Endothelial cell (in vitro differentiated cells): ENCODE measurements around the gene S1PR2. TPM values are rescaled to one million over a fixed set of nuclear protein-coding genes. Genes with fewer than 3 reads are reported as not detected.

ENCODE experiments used
- DNase-seq: peaks from one replicate; pipeline ENCODE4 v3.0.0; 2021; ENCODE audit warnings: low spot score
- H3K27ac Mint-ChIP-seq: one replicate; pipeline ENCODE4 v1.8.0; 2021; ENCODE audit warnings: mixed read lengths, inconsistent platforms; ENCODE audit not compliant: unreplicated experiment
- H3K27me3 Mint-ChIP-seq: one replicate; pipeline ENCODE4 v1.8.0; 2021; ENCODE audit warnings: mild to moderate bottlenecking, moderate library complexity, mixed read lengths, inconsistent platforms; ENCODE audit not compliant: unreplicated experiment
- H3K36me3 Mint-ChIP-seq: one replicate; pipeline ENCODE4 v1.8.0; 2021; ENCODE audit warnings: mild to moderate bottlenecking, low read depth, mixed read lengths, inconsistent platforms; ENCODE audit not compliant: unreplicated experiment
- H3K4me1 Mint-ChIP-seq: one replicate; pipeline ENCODE4 v1.8.0; 2021; ENCODE audit warnings: mild to moderate bottlenecking, mixed read lengths, inconsistent platforms; ENCODE audit not compliant: unreplicated experiment
- H3K4me3 Mint-ChIP-seq: one replicate; pipeline ENCODE4 v1.8.0; 2021; ENCODE audit warnings: mild to moderate bottlenecking, mixed read lengths, inconsistent platforms; ENCODE audit not compliant: unreplicated experiment
- H3K9me3 Mint-ChIP-seq: one replicate; pipeline ENCODE4 v1.8.0; 2021; ENCODE audit warnings: mixed read lengths, inconsistent platforms; ENCODE audit not compliant: unreplicated experiment
- total RNA-seq: library from RNA; stranded (reverse); fragmentation: NEBNext Ultra II Directional; extraction: Animal tissue kit (Norgen Biotek cat#: 25700); gene quantifications from one replicate; pipeline ENCODE4 v1.2.1, GENCODE V29; 2021; ENCODE audit not compliant: unreplicated experiment
- TF ChIP-seq, protein P1 (sequence below): fragments of 200-600 bp; sonication (generic); IDR thresholded peaks from one replicate; pipeline ENCODE4 v1.5.0; 2021; ENCODE audit warnings: antibody characterized with exemption; ENCODE audit not compliant: unreplicated experiment

Gene S1PR2
- total RNA-seq, 1 donor from 2014 or later, result 9.3 TPM

DNA sequence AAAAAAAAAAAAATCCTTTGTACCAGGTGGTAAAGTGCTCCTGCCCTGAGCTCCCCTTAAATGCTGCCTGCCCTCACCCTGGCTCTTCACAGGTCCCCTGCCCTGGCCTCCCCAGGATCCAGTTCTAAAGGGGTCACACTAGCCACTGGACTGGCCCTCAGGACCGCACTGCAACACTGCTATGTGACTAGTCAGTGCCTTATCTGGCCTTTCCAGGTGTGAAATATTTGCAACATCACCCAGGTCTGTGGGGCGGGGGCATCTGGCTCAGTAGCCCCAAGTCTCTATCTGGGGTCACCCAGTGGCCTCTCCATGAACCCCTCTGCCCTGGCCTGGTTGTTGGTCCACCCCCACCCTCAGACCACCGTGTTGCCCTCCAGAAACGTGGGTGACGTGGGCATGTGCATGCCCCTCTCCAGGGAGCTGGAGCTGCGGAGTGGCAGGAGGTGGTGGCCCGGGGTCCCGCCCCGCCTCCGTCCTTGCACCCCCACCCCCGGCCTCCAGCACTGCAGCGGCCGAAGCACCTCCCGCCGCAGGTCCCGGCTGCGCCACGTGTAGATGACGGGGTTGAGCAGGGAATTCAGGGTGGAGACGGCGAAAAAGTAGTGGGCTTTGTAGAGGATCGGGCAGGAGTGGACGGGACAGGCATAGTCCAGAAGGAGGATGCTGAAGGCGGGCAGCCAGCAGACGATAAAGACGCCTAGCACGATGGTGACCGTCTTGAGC, 7.5 kb downstream of the S1PR2 start:
- peaks cover 3% of the 10 kb centered on the region for H3K4me1 Mint-ChIP-seq
- H3K27me3 Mint-ChIP-seq, result peaks cover 3% of the 10 kb centered on the region
- TF ChIP-seq, protein P1, sequence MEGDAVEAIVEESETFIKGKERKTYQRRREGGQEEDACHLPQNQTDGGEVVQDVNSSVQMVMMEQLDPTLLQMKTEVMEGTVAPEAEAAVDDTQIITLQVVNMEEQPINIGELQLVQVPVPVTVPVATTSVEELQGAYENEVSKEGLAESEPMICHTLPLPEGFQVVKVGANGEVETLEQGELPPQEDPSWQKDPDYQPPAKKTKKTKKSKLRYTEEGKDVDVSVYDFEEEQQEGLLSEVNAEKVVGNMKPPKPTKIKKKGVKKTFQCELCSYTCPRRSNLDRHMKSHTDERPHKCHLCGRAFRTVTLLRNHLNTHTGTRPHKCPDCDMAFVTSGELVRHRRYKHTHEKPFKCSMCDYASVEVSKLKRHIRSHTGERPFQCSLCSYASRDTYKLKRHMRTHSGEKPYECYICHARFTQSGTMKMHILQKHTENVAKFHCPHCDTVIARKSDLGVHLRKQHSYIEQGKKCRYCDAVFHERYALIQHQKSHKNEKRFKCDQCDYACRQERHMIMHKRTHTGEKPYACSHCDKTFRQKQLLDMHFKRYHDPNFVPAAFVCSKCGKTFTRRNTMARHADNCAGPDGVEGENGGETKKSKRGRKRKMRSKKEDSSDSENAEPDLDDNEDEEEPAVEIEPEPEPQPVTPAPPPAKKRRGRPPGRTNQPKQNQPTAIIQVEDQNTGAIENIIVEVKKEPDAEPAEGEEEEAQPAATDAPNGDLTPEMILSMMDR, result no peak
- no peak overlapping the region for H3K27ac Mint-ChIP-seq
- H3K4me3 Mint-ChIP-seq, result no peak overlapping the region
- H3K9me3 Mint-ChIP-seq, result no peaks in the 10 kb centered on the region
- peaks cover 9% of the 10 kb centered on the region for H3K36me3 Mint-ChIP-seq
- DNase-seq, result no peak

DNA sequence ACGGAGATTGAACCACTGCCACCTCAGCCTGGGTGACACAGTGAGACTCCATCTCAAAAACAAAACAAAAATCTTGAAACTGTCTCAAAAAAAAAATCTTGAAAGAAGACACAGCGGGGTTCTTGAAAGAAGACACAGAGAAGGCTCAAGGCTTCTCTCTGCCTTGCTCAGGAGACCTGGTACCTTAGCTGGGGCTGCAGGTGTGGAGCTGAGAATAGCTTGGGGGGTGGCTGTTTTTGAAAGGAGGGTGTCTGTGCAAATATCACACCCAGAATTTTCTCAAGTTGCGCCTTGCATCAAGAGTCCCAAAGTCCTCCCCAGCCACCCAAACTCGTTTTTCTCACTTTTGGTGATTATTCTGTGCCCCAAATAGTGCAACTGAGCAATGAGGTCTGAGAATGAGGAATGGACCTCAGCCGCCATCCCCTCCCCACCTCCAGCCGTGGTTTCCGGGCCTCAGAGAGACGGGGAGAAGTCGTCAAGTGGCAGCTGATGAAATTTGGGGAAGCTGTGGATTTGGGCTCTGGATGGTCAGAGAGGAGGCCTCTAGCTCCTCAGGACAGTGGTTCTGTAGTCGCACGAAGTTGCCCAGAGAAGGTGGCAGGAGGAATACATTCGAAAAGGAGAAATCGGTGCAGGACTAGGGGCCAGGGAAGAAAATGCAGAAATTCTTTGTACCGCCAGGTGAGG, 8.8 kb downstream of the S1PR2 start:
- TF ChIP-seq, protein P1, result no peak
- Mint-ChIP-seq H3K36me3 (peaks cover 9% of the 10 kb centered on the region), H3K27ac (peak overlapping the region; percentile 36), H3K4me3 (peak overlapping the region; percentile 24), H3K27me3 (peaks cover 3% of the 10 kb centered on the region), H3K9me3 (no peaks in the 10 kb centered on the region), H3K4me1 (peaks cover 3% of the 10 kb centered on the region)
- no peak for DNase-seq

DNA sequence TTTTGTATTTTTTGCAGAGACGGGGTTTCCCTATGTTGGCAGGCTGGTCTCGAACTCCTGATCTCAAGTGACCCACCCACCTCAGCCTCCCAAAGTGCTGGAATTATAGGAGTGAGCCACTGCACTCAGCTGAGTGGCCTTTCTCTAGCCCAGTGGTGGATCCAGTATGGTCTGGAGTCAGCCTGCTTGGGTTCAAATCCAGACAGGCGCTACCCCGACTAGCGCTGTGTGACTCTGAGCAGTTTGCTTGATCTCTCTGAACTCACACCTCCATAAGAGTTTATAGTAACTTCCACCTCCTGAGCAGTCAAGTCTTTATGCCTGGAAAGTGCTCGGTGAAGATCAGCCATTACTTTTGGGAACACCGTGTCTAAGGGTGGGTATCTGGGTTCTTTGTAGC, 10.4 kb downstream of the S1PR2 start:
- TF ChIP-seq, protein P1, result no peak
- Mint-ChIP-seq H3K9me3 (no peaks in the 10 kb centered on the region), H3K36me3 (peaks cover 5% of the 10 kb centered on the region), H3K27me3 (peaks cover 3% of the 10 kb centered on the region), H3K4me1 (no peaks in the 10 kb centered on the region), H3K27ac (no peak overlapping the region), H3K4me3 (no peak overlapping the region)
- DNase-seq, result no peak

DNA sequence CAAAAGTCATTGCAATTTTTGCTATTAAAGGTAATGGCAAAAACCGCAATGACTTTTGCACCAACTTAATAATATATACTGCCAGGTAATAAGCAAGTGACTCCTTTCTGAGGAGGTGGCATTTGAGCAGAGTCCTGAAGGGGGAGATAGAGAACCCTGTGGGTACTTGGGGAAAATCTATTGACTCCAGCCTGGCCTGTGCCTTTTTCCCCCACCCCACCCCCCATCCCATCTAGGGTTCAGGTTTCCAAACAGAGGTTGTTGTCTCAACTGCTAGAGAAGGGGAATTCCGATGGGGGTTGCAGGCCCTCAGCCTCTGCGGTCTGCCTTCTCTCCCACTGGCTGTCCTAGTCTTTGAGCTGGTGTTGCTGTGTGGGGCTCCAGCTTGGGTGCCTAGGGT, 11.5 kb downstream of the S1PR2 start:
- no peaks in the 10 kb centered on the region for H3K4me1 Mint-ChIP-seq
- H3K4me3 Mint-ChIP-seq, result no peak overlapping the region
- H3K36me3 Mint-ChIP-seq, result peaks cover 5% of the 10 kb centered on the region
- no peak for DNase-seq
- TF ChIP-seq, protein P1, result peak; percentile 39
- H3K27ac Mint-ChIP-seq, result no peak overlapping the region
- peaks cover 3% of the 10 kb centered on the region for H3K27me3 Mint-ChIP-seq
- H3K9me3 Mint-ChIP-seq, result no peaks in the 10 kb centered on the region

DNA sequence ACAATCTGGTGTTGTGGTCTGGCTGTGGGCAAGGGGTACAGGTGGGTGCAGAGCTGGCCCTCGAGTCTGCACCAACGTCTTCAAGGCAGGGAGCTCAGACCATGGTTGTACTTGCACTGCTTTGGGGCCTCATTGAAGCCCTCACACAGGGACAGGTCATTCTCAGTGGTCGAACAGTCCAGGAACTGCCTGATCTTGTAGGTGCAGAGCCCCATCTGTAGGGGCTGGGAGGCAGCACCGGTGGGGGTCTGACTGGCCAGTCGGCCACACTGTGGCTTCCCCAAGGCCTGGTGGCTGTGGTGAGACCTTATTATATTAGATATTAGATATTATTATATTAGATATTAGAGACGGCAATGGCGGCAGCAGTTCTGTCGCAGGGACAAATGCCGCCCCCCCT, 14.0 kb downstream of the S1PR2 start:
- Mint-ChIP-seq H3K36me3 (no peaks in the 10 kb centered on the region), H3K4me3 (no peak overlapping the region), H3K9me3 (no peaks in the 10 kb centered on the region), H3K4me1 (no peaks in the 10 kb centered on the region), H3K27me3 (no peaks in the 10 kb centered on the region), H3K27ac (no peak overlapping the region)
- TF ChIP-seq, protein P1, result no peak
- DNase-seq, result no peak
